T-helper 1 cell treated with Interleukin-12 subunit alpha and Interleukin-12 subunit beta and Interleukin-4 antibody, amounts not matched to agents 30 μg/mL and 1 μg/mL, for 36 hours (primary cell): ENCODE measurements around the gene CAPZB.

Experiments used
- H3K27ac Mint-ChIP-seq: one replicate; pipeline ENCODE4 v1.8.0; 2021; ENCODE audit warnings: mild to moderate bottlenecking, mixed read lengths
- H3K27me3 Mint-ChIP-seq: one replicate; pipeline ENCODE4 v1.8.0; 2021; ENCODE audit warnings: low read depth, mixed read lengths
- H3K36me3 Mint-ChIP-seq: one replicate; pipeline ENCODE4 v1.8.0; 2021; ENCODE audit warnings: low read depth, mixed read lengths
- H3K4me1 Mint-ChIP-seq: one replicate; pipeline ENCODE4 v1.8.0; 2021; ENCODE audit warnings: low read depth, mixed read lengths
- H3K4me3 Mint-ChIP-seq: one replicate; pipeline ENCODE4 v1.8.0; 2021; ENCODE audit warnings: mild to moderate bottlenecking, moderate library complexity, mixed read lengths
- H3K9me3 Mint-ChIP-seq: one replicate; pipeline ENCODE4 v1.8.0; 2021; ENCODE audit warnings: mixed read lengths

The CAPZB gene

GRCh38 chr1:19357299-19357986 is 127.9 kb downstream of the CAPZB start:
- Mint-ChIP-seq H3K4me3 (no peak overlapping the region), H3K9me3 (no peaks in the 10 kb centered on the region), H3K27me3 (no peaks in the 10 kb centered on the region), H3K4me1 (peaks cover 19% of the 10 kb centered on the region), H3K27ac (no peak overlapping the region), H3K36me3 (peaks cover 14% of the 10 kb centered on the region)

DNA sequence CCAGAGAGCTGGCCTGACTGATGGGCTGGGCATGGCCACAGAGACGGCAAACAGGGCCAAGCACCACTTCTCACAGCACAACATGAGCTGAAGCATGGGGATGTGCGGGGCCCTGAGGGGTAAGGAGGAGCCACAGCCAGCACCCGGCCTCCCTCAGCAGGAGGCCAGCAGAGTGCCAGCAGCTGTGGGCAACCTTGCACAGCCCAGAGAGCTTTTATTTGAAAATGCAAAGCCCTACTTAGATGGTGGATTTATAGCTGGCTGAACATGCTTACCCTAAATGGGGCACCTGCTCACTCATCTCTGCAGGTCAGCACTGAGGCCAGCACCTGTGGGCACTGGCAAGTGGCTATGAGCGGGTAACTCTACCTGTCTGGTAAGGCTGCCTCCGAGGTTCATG is 129.1 kb downstream of the CAPZB start:
- Mint-ChIP-seq H3K4me1 (peaks cover 18% of the 10 kb centered on the region), H3K27ac (no peak overlapping the region), H3K36me3 (peaks cover 14% of the 10 kb centered on the region), H3K4me3 (no peak overlapping the region), H3K9me3 (no peaks in the 10 kb centered on the region), H3K27me3 (no peaks in the 10 kb centered on the region)

- H3K36me3 Mint-ChIP-seq: peaks cover 17% of the 10 kb centered on the region
- no peak overlapping the region for H3K4me3 Mint-ChIP-seq
- no peak overlapping the region for H3K27ac Mint-ChIP-seq
- H3K27me3 Mint-ChIP-seq: no peaks in the 10 kb centered on the region
- no peaks in the 10 kb centered on the region for H3K9me3 Mint-ChIP-seq
- H3K4me1 Mint-ChIP-seq: peaks cover 2% of the 10 kb centered on the region
Observed at GRCh38 chr1:19354531-19354981, 130.8 kb downstream of the CAPZB start.

- Mint-ChIP-seq H3K27me3 (no peaks in the 10 kb centered on the region), H3K4me3 (no peak overlapping the region), H3K27ac (peak overlapping the region; percentile 20), H3K9me3 (no peaks in the 10 kb centered on the region), H3K4me1 (peaks cover 2% of the 10 kb centered on the region), H3K36me3 (peaks cover 17% of the 10 kb centered on the region)
Observed at GRCh38 chr1:19353596-19353995, 131.7 kb downstream of the CAPZB start.

DNA sequence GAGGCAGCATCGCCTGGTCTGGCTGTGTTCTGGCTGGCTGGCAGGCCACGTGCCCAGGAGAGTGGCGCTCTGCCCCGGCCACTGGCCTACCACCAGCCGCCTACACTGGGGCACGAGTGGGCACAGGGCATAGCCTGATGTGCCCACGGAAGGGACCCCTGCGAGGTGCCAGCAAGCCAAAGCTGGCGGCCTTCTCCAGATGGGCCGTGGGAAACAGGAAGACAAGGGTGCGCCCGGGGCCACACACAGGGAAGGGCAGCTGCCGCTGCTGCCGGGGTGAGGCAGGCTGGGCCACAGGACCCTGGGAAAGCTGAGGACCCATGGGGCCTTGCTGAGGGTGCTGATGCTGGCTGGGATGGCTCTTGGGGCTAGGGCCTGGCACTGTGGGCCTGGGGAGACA is 132.5 kb downstream of the CAPZB start:
- no peak overlapping the region for H3K4me3 Mint-ChIP-seq
- H3K27ac Mint-ChIP-seq: no peak overlapping the region
- H3K36me3 Mint-ChIP-seq: peaks cover 17% of the 10 kb centered on the region
- H3K4me1 Mint-ChIP-seq: peaks cover 2% of the 10 kb centered on the region
- H3K9me3 Mint-ChIP-seq: no peaks in the 10 kb centered on the region
- H3K27me3 Mint-ChIP-seq: no peaks in the 10 kb centered on the region

DNA sequence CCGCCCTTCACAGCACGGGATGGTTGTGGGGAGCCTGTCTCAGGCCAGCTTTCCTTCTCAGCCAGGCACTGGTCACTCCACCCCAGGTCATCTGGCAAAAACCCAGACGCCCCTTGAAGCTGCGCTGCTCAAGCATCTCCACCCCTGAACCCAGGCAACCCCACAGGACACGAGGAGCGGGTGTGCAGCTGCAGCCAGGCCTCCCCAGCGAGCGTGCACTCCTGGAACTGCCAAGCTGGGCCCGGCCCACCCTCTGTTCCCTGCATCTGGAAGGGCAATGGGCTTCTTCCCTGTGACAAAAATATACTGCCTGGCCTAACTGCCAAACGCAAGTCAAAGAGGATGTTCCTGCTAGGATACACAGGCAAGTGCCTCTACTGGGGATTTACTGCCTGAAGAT is 133.5 kb downstream of the CAPZB start:
- Mint-ChIP-seq H3K27ac (no peak overlapping the region), H3K4me3 (no peak overlapping the region), H3K4me1 (no peaks in the 10 kb centered on the region), H3K27me3 (no peaks in the 10 kb centered on the region), H3K9me3 (no peaks in the 10 kb centered on the region), H3K36me3 (peaks cover 16% of the 10 kb centered on the region)

- H3K4me1 Mint-ChIP-seq: peaks cover 2% of the 10 kb centered on the region
- no peak overlapping the region for H3K27ac Mint-ChIP-seq
- no peaks in the 10 kb centered on the region for H3K27me3 Mint-ChIP-seq
- no peak overlapping the region for H3K4me3 Mint-ChIP-seq
- peaks cover 18% of the 10 kb centered on the region for H3K36me3 Mint-ChIP-seq
- no peaks in the 10 kb centered on the region for H3K9me3 Mint-ChIP-seq
Observed at GRCh38 chr1:19350566-19350965, 134.8 kb downstream of the CAPZB start.

GRCh38 chr1:19349999-19350398 is 135.3 kb downstream of the CAPZB start:
- Mint-ChIP-seq H3K4me1 (peaks cover 2% of the 10 kb centered on the region), H3K9me3 (no peaks in the 10 kb centered on the region), H3K36me3 (peaks cover 16% of the 10 kb centered on the region), H3K4me3 (no peak overlapping the region), H3K27me3 (no peaks in the 10 kb centered on the region), H3K27ac (no peak overlapping the region)

DNA sequence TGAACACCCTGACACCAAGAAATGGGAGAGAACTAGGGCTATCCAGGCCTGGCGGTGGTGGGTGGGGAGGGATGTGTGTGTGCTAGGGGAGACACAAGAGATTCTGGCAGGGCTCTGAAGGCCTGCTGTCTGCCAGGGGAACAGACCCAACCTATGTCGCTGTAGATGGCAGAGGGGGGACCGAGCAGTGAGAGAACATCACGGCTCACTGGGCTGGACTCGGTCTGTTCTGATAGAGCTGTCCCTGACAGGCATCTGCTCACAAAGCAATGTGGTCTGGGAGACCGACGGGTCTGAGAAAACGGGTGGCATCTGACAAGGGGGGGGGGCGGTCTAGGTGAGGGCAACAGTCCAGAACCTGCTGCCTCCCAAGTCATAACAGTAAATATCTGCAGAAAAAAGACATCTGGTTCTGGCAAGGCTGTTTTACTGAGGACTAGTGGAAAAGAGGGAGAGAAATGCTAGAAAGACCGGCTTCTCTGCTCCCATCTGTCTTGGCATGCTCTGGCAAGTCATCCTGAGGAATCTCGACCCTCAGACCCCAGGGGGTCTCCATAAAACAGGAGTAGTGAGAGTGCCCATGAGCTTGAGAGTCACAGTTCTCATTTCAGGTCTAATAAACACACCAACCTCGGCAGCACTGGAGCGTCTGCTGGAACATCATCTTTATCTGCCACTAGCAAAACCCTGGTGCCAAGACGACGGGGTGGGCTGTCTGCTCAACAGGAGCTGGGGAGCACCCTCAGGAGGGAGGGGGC is 136.7 kb downstream of the CAPZB start:
- Mint-ChIP-seq H3K4me3 (no peak overlapping the region), H3K4me1 (peaks cover 2% of the 10 kb centered on the region), H3K27me3 (no peaks in the 10 kb centered on the region), H3K36me3 (peaks cover 11% of the 10 kb centered on the region), H3K27ac (no peak overlapping the region), H3K9me3 (no peaks in the 10 kb centered on the region)

- H3K9me3 Mint-ChIP-seq: no peaks in the 10 kb centered on the region
- peaks cover 2% of the 10 kb centered on the region for H3K4me1 Mint-ChIP-seq
- H3K4me3 Mint-ChIP-seq: no peak overlapping the region
- H3K27me3 Mint-ChIP-seq: no peaks in the 10 kb centered on the region
- H3K27ac Mint-ChIP-seq: no peak overlapping the region
- H3K36me3 Mint-ChIP-seq: peaks cover 12% of the 10 kb centered on the region
Observed at GRCh38 chr1:19347533-19348172, 137.7 kb downstream of the CAPZB start.

GRCh38 chr1:19346026-19346425 is 139.3 kb downstream of the CAPZB start:
- peaks cover 2% of the 10 kb centered on the region for H3K4me1 Mint-ChIP-seq
- H3K9me3 Mint-ChIP-seq: no peaks in the 10 kb centered on the region
- H3K4me3 Mint-ChIP-seq: no peak overlapping the region
- H3K27me3 Mint-ChIP-seq: no peaks in the 10 kb centered on the region
- H3K36me3 Mint-ChIP-seq: peaks cover 13% of the 10 kb centered on the region
- H3K27ac Mint-ChIP-seq: peak overlapping the region; percentile 31

- no peak overlapping the region for H3K4me3 Mint-ChIP-seq
- H3K9me3 Mint-ChIP-seq: no peaks in the 10 kb centered on the region
- H3K36me3 Mint-ChIP-seq: peaks cover 13% of the 10 kb centered on the region
- no peak overlapping the region for H3K27ac Mint-ChIP-seq
- no peaks in the 10 kb centered on the region for H3K27me3 Mint-ChIP-seq
- peaks cover 2% of the 10 kb centered on the region for H3K4me1 Mint-ChIP-seq
Observed at GRCh38 chr1:19345391-19345790, 139.9 kb downstream of the CAPZB start.

- H3K27me3 Mint-ChIP-seq: no peaks in the 10 kb centered on the region
- no peaks in the 10 kb centered on the region for H3K9me3 Mint-ChIP-seq
- no peak overlapping the region for H3K4me3 Mint-ChIP-seq
- no peak overlapping the region for H3K27ac Mint-ChIP-seq
- peaks cover 2% of the 10 kb centered on the region for H3K4me1 Mint-ChIP-seq
- H3K36me3 Mint-ChIP-seq: peaks cover 10% of the 10 kb centered on the region
Observed at GRCh38 chr1:19344831-19345230, 140.5 kb downstream of the CAPZB start.

DNA sequence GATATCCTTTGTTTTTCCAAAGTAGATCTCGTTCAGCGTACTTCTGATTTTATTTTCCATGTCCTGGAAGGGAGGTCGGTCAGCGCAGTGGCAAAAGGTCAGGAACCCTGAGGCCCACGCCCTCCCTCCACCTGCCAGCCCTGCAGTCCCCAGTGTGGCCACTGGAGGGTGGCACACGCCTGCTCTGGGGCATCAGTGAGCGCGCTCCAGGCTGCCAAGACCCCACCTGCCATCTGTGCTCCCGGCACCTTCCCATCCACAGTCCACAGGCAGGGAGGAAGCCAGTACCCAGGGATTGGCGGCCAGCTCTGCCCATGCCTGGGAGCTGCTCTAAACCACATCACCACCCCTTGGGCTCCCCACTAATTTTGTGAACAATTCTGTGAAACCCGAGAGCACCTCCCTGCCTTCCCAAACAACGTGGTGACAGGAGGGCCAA is 140.9 kb downstream of the CAPZB start:
- Mint-ChIP-seq H3K4me3 (no peak overlapping the region), H3K9me3 (no peaks in the 10 kb centered on the region), H3K27ac (no peak overlapping the region), H3K4me1 (peaks cover 2% of the 10 kb centered on the region), H3K36me3 (peaks cover 11% of the 10 kb centered on the region), H3K27me3 (no peaks in the 10 kb centered on the region)
